Stimulated activated CD4-positive, alpha-beta T cell treated with anti-CD3 and anti-CD28 coated beads, TNF-alpha, amount 100 ng/mL, for 24 hours (primary cell): ENCODE measurements around the gene GALC.

Experiments
- DNase-seq, 3 experiments: peaks; one replicate each; pipeline ENCODE4 v3.0.0-alpha.2; 2020; ENCODE audit warnings: low read depth in 3 of 3

Gene GALC

GRCh38 chr14:87960013-87960787, 32.8 kb downstream of the GALC start:
- DNase-seq, result no peak

- no peak for DNase-seq
Measured at GRCh38 chr14:87955501-87955900, 37.5 kb downstream of the GALC start.

GRCh38 chr14:87952307-87953094, 40.5 kb downstream of the GALC start:
- DNase-seq, result no peak

- DNase-seq, result no peak
Measured at GRCh38 chr14:87944987-87945604, 47.9 kb downstream of the GALC start.

- DNase-seq, result no peak
Measured at GRCh38 chr14:87940894-87941293, 52.1 kb downstream of the GALC start.

GRCh38 chr14:87940382-87940781, 52.6 kb downstream of the GALC start:
- DNase-seq, result no peak

- no peak for DNase-seq
Measured at GRCh38 chr14:87935886-87936285, 57.1 kb downstream of the GALC start.

GRCh38 chr14:87935081-87935828, 57.7 kb downstream of the GALC start:
- no peak for DNase-seq

- no peak for DNase-seq
Measured at GRCh38 chr14:87934185-87934584, 58.8 kb downstream of the GALC start.

- DNase-seq, result no peak
Measured at GRCh38 chr14:87916886-87917275, 76.1 kb downstream of the GALC start.

GRCh38 chr14:87916103-87916885, 76.7 kb downstream of the GALC start:
- DNase-seq, result no peak

GRCh38 chr14:87908550-87908949, 84.4 kb downstream of the GALC start:
- DNase-seq, result no peak

GRCh38 chr14:87901652-87902051, 91.3 kb downstream of the GALC start:
- DNase-seq, result no peak

- DNase-seq, result no peak
Measured at GRCh38 chr14:87901236-87901635, 91.7 kb downstream of the GALC start.

GRCh38 chr14:87899228-87899627, 93.8 kb downstream of the GALC start:
- no peak for DNase-seq

- DNase-seq, result no peak
Measured at GRCh38 chr14:87898301-87898700, 94.7 kb downstream of the GALC start.

GRCh38 chr14:87896393-87897380, 96.3 kb downstream of the GALC start:
- DNase-seq, result no peak

- DNase-seq, result no peak
Measured at GRCh38 chr14:87894920-87895319, 98.1 kb downstream of the GALC start.

- no peak for DNase-seq
Measured at GRCh38 chr14:87892763-87893162, 100.2 kb downstream of the GALC start.
